Fibroblast of lung (primary cell): Measurements from ENCODE around the gene TRAF5.

Source experiments
- EZH2 ChIP-seq: IDR thresholded peaks from 2 replicates; pipeline ENCODE4 v1.5.1; 2012; ENCODE audit warnings: low read length, control low read depth, mild to moderate bottlenecking; ENCODE audit errors: missing control alignments
- TF ChIP-seq, protein P1 (sequence below), 2 donors: IDR thresholded peaks in 1 of 2; conservative IDR thresholded peaks in 1 of 2; 1 replicate in 1 of 2; 2 replicates in 1 of 2; pipeline ENCODE4 v1.5.1; 2011 to 2012; ENCODE audit warnings: low read length in 2 of 2, control low read depth in 1 of 2, inconsistent platforms in 1 of 2, low read depth in 1 of 2, mild to moderate bottlenecking in 1 of 2

DNA sequence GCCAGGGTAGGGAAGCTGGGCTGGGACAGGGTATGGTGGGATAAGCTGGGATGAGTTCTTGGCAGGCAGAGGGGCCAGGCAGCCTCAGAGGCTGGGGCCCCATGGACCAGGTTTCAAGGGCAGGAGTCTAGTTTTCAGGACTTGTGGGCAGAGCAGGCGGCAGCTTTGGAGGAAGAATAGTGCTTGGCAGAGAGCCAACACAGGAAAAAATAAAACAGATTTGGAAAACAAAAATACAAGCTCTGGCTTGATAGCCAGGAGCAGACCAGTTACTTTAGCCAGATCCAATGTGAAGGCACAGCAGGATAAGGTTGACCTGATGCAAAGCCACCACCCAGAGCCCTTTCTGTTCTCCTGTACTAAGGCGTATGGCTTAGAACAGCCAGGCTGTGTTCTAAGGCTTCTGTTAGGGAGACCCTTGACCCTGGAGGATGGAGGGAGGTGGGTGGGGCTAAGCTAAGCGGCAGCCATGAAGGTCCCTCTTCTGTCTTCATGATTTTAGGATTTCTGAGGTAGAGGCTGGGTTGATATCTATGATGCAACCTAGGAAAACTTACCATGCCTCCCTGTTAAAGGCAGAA, 5.5 kb downstream of the TRAF5 start:
- TF ChIP-seq, protein P1, sequence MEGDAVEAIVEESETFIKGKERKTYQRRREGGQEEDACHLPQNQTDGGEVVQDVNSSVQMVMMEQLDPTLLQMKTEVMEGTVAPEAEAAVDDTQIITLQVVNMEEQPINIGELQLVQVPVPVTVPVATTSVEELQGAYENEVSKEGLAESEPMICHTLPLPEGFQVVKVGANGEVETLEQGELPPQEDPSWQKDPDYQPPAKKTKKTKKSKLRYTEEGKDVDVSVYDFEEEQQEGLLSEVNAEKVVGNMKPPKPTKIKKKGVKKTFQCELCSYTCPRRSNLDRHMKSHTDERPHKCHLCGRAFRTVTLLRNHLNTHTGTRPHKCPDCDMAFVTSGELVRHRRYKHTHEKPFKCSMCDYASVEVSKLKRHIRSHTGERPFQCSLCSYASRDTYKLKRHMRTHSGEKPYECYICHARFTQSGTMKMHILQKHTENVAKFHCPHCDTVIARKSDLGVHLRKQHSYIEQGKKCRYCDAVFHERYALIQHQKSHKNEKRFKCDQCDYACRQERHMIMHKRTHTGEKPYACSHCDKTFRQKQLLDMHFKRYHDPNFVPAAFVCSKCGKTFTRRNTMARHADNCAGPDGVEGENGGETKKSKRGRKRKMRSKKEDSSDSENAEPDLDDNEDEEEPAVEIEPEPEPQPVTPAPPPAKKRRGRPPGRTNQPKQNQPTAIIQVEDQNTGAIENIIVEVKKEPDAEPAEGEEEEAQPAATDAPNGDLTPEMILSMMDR (conservative IDR thresholded peaks at IDR 0.05 in 1 of 2, IDR thresholded peaks at IDR 0.05 in 1 of 2; ENCODE audit: low read depth in 1 of 2, low read length in 2 of 2), result no peak
- TF ChIP-seq EZH2, result no peak
